ENCODE data around the gene IQCK.

Gene IQCK

GRCh38 chr16:19766988-19767387, 48.9 kb downstream of the IQCK start:
- Histone ChIP-seq H3K36me3 (ENCODE audit: low read length) (no peaks in the 10 kb centered on the region), H4K20me1 (ENCODE audit: low read depth, low read length) (no peaks in the 10 kb centered on the region), H3K9me2 (replicated peaks; ENCODE audit: insufficient read depth, low read length) (no peaks in the 10 kb centered on the region), H3K4me2 (ENCODE audit: low read depth, low read length, poor library complexity, severe bottlenecking) (no peak overlapping the region), H3K27ac (ENCODE audit: low read depth, low read length) (no peak overlapping the region), H3K4me3 (ENCODE audit: insufficient read depth, low read length, poor library complexity, severe bottlenecking) (no peak overlapping the region), H3K79me2 (ENCODE audit: insufficient read depth, low read length) (no peaks in the 10 kb centered on the region), H3K9ac (ENCODE audit: low read length) (no peak overlapping the region), H3K9me3 (ENCODE audit: insufficient read depth, low read length) (no peaks in the 10 kb centered on the region), H3K27me3 (ENCODE audit: low read length) (no peaks in the 10 kb centered on the region), H3F3A (ENCODE audit: insufficient read depth) (no peaks in the 10 kb centered on the region), H2AFZ (ENCODE audit: low read depth, low read length, severe bottlenecking) (no peak overlapping the region)
- TF ChIP-seq CTCF (IDR thresholded peaks at IDR 0.05; ENCODE audit: insufficient read depth, low read length, poor library complexity, severe bottlenecking) (no peak), EZH2phosphoT487 (conservative IDR thresholded peaks at IDR 0.05; ENCODE audit: low read length) (no peak)

GRCh38 chr16:19767497-19767896, 49.4 kb downstream of the IQCK start:
- Histone ChIP-seq H3K36me3 (ENCODE audit: low read length) (no peaks in the 10 kb centered on the region), H2AFZ (ENCODE audit: low read depth, low read length, severe bottlenecking) (no peak overlapping the region), H4K20me1 (ENCODE audit: low read depth, low read length) (no peaks in the 10 kb centered on the region), H3K9me2 (replicated peaks; ENCODE audit: insufficient read depth, low read length) (no peaks in the 10 kb centered on the region), H3K79me2 (ENCODE audit: insufficient read depth, low read length) (no peaks in the 10 kb centered on the region), H3K4me3 (ENCODE audit: insufficient read depth, low read length, poor library complexity, severe bottlenecking) (no peak overlapping the region), H3K4me2 (ENCODE audit: low read depth, low read length, poor library complexity, severe bottlenecking) (no peak overlapping the region), H3F3A (ENCODE audit: insufficient read depth) (no peaks in the 10 kb centered on the region), H3K9ac (ENCODE audit: low read length) (no peak overlapping the region), H3K27ac (ENCODE audit: low read depth, low read length) (no peak overlapping the region), H3K9me3 (ENCODE audit: insufficient read depth, low read length) (no peaks in the 10 kb centered on the region), H3K27me3 (ENCODE audit: low read length) (no peaks in the 10 kb centered on the region)
- no peak for TF ChIP-seq CTCF (IDR thresholded peaks at IDR 0.05; ENCODE audit: insufficient read depth, low read length, poor library complexity, severe bottlenecking)
- no peak for TF ChIP-seq EZH2phosphoT487 (conservative IDR thresholded peaks at IDR 0.05; ENCODE audit: low read length)

GRCh38 chr16:19769239-19769638, 51.2 kb downstream of the IQCK start:
- no peak overlapping the region for H3K9ac ChIP-seq (ENCODE audit: low read length)
- no peak overlapping the region for H3K27ac ChIP-seq (ENCODE audit: low read depth, low read length)
- H3F3A ChIP-seq (ENCODE audit: insufficient read depth), result no peaks in the 10 kb centered on the region
- H2AFZ ChIP-seq (ENCODE audit: low read depth, low read length, severe bottlenecking), result no peak overlapping the region
- no peaks in the 10 kb centered on the region for H3K9me2 ChIP-seq (replicated peaks; ENCODE audit: insufficient read depth, low read length)
- no peaks in the 10 kb centered on the region for H3K79me2 ChIP-seq (ENCODE audit: insufficient read depth, low read length)
- no peak overlapping the region for H3K4me2 ChIP-seq (ENCODE audit: low read depth, low read length, poor library complexity, severe bottlenecking)
- H4K20me1 ChIP-seq (ENCODE audit: low read depth, low read length), result no peaks in the 10 kb centered on the region
- H3K27me3 ChIP-seq (ENCODE audit: low read length), result no peaks in the 10 kb centered on the region
- TF ChIP-seq CTCF (IDR thresholded peaks at IDR 0.05; ENCODE audit: insufficient read depth, low read length, poor library complexity, severe bottlenecking), result no peak
- TF ChIP-seq EZH2phosphoT487 (conservative IDR thresholded peaks at IDR 0.05; ENCODE audit: low read length), result no peak
- no peaks in the 10 kb centered on the region for H3K9me3 ChIP-seq (ENCODE audit: insufficient read depth, low read length)
- no peaks in the 10 kb centered on the region for H3K36me3 ChIP-seq (ENCODE audit: low read length)
- no peak overlapping the region for H3K4me3 ChIP-seq (ENCODE audit: insufficient read depth, low read length, poor library complexity, severe bottlenecking)

Measured in SU-DHL-6 (cell line).